HG03064 (cell line): ENCODE results near the gene BRD1.
"Not testable (repeated sequence)": the region's sequence is repeated elsewhere in the genome, so short reads cannot be mapped to it uniquely, and the experiment has no call there.

Experiments
- ATAC-seq: cut with Tn5 transposase; IDR thresholded peaks from one replicate; pipeline ENCODE4 v1.9.1; 2021; ENCODE audit warnings: low read depth; ENCODE audit not compliant: unreplicated experiment

BRD1 gene

DNA sequence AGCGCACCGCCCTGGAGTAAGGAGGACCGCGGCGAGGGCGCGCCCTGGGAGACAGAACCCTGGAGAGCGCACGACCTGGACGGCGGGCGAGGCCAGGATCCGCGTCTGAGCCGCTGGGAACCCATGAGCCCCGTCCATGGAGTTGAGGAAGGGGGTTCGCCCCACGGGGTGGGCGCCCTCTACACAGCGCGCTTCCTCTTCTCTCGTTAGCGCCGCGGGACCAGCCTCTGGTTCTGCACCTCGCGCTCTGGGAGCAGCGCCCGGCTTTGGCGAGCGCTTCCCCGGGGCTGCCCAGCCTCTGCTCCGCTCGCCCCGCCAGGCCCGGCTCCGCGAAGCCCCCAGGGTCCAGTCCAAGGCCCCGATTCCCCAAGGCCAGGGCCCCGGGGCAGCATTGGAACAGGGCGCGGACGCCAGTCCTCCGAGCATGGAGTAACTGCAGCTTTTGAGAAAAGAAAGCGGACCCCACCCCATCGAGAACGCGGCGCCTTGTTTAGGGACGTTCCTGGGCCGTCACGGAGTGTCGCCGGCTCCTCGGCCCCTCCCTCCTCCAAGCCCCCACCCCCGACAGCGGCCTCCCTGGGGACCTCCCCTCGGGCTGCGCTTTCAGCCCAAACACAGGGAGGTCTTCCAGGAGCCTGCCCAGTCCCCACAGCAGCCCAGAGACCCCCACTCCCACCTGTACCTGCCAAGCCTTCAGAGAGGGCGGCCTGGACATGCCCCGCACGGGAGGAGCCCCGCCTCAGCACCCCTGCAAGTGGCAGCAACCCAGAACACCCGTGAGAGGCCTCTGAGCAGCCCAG lies 56.2 kb downstream of the BRD1 start:
- ATAC-seq = no peak

DNA sequence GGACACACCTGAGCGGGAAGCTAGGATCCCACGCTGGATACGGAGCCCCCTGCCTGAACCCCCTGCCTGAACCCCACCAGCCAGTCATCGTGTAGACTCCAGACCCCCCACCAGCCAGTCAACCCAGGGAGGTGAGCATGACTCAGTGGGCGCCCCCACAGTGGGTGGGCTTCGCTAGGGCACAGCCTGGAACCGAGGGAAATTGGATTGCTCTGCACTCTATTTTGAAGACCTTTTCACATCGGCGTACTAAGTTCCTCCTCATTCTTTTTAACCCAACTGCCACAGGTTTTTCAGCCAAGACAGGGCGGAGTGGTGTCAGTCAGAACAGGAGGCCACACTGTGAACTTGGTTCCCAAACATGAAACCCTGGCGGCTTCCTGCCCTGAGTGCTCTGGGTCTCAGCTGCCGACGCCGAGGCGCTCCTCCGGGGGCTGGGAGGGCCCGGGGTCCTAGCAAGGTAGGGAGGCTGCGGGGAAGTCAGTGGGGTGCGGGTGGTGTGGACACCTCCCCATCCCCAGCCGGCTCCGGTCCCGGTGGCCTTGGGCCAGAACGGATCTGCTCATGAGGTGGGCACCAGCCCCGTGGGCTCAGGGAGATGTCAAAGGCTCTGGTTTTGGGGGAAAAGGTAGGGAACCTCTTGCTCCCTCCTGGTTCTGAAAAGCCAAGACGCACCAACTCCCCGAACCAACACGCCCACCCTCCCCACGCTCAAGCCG lies 57.0 kb downstream of the BRD1 start:
- ATAC-seq = no peak

GRCh38 chr22:49769691-49770546 lies 57.8 kb downstream of the BRD1 start:
- no peak for ATAC-seq

DNA sequence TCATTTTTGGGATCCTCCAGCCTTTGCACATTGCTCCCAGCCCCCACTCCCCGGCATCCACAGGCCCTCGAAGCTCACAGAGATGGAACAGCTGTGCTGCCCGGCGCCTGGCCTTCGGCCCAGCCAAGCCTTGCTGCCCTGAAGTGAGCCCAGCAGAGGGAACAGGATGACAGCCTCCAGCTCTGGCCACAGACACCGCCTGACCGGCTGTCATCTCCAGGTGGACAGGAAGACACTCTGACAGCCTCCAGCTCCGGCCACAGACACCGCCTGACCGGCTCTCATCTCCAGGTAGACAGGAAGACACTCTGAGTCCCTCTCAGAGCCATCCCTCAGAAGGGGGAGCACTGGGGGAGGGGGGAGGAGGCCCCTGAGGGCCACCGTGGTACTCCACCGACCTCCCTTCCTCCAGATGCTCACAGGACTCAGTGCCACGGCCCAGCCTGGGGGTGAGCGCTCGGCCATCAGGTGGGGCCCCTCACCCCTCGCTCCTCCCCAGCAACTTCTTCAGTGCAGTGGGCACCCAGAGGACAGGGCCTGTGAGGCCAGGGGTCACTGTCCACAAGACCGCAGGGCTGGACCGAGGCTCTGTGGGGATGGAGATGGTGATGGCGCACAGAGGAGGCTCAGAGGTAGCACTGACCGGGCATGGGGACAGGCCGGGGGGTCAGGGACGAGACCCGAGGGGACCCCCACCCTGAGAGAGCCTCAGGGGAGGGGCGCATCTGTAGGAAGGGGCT lies 58.6 kb downstream of the BRD1 start:
- ATAC-seq = no peak

DNA sequence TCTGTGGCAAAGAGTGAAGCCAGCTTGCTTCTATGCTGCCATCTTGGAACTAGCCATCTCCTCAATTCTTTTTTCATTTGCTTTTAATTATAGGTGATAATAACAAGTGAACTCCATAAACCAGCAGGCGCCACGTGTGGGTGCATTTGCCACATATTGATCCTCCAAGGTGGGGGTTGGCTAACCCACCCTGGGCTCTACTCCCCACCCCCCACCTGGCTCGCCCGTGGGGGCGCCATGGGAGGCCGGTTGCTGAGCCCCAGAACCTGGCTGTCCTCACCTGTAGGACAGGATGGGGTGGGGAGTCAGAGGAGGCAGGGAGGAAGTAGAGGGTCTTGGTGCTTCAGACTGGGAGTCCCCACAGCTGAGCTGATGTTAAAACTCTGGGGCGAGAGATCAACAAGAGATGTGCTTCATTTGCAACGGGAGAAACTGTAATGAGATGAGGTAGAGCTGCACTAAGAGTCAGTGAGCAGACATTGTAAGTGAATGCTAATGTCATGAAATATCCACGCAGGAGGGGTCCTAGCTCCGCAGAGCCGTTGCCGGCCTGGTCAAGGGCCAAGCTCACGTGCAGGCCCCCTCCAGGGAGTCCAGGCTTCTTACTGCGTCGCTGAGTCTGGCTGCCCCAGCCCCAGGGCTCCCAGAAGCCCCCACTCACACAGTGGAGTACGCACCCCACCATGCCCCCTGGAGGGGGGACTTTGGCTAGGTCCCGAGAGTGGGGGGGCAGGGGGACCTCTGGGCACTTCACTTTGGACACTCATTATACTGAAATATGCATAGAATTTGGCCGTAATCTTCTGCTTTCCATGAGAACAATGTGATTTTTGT lies 59.4 kb downstream of the BRD1 start:
- no peak for ATAC-seq

DNA sequence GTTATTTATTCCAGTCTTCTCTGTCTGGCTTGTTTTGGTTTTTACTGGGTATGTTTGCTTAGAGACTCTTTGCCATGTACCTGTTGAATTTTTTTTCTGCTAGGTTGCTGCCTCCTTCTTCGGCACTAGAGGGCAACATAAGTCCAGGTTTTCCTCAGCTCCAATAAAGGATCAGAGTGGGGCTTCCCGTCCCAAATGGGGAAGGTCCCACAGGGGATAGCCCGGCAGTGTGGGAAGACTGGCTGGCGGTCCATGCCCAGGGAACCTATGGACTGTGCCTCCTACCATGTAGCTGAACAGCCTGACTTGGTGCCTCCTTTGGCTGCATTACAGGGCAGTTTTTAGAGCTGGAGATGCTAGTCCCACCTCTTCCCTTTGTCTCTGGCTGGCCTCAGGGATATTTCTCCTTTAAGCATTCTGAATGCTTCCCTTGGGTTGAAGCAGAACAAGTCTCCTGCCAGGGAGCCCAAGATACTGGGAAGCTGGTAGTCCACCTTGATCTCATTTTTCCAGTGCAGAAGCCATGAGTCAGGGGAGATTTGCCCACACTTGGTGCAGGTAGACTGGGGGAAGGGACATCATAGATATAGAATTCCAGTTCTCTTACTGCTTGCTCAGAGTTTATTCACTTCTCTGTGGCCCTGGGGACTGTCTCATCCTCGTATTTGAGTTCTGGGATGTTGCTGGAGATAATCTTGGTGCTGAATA lies 60.2 kb downstream of the BRD1 start:
- no peak for ATAC-seq

GRCh38 chr22:49765951-49766350 lies 61.7 kb downstream of the BRD1 start:
- ATAC-seq = no peak

- no peak for ATAC-seq
Observed at GRCh38 chr22:49765091-49765771, 62.4 kb downstream of the BRD1 start.

DNA sequence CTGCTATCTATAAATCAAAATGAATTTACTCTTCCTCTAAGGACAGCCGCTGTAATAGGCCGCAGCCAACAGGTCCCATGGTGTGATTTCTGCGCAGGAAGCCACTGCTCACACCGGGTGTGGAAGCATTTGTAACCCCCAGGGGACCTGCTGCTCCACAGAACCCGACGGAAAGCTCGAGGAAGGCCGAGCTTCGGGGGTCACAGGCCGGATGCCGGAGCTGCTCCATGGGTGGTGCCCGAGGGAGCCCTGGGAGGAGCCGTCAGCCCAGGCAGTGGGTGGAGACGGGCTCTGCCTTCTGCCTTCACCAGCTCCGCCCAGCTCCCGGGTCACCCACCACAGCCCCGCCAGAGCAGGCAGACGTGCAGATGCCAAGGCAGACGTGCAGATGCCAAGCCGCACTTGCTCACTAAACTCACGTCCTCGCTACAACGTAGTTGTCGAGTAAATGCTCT lies 63.5 kb downstream of the BRD1 start:
- ATAC-seq = no peak

- no peak for ATAC-seq
Observed at GRCh38 chr22:49763696-49764095, 64.0 kb downstream of the BRD1 start.

GRCh38 chr22:49763138-49763537 lies 64.5 kb downstream of the BRD1 start:
- no peak for ATAC-seq

DNA sequence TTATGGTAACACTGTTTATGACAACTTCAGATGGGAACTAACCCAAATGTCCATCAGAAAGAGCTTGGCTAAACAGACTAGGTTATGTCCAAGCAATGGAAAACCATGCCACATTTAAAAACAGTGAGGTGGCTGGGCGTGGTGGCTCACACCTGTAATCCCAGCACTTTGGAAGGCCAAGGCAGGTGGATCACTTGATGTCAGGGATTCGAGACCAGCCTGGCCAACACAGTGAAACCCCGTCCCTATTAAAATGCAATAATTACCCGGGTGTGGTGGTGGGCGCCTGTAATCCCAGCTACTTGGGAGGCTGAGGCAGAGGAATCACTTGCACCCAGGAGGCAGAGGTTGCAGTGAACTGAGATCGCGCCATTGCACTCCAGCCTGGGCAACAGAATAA lies 65.1 kb downstream of the BRD1 start:
- ATAC-seq = not testable (repeated sequence)

DNA sequence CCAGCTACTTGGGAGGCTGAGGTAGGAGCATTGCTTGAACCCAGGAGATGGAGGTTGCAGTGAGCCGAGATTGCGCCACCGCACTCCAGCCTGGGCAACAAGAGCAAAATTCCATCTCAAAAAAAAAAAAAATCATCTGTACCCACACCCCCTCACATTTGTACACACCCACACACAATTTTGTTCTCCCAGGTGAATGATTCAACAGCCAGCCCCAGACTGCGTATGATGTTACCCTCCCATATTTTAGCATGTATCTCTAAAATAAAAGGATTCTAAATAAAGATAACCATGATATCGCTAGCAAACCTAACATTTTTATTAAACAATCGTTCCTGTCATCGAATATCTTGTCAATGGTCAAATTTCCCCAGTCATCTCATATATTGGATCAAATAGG lies 65.8 kb downstream of the BRD1 start:
- no peak for ATAC-seq

DNA sequence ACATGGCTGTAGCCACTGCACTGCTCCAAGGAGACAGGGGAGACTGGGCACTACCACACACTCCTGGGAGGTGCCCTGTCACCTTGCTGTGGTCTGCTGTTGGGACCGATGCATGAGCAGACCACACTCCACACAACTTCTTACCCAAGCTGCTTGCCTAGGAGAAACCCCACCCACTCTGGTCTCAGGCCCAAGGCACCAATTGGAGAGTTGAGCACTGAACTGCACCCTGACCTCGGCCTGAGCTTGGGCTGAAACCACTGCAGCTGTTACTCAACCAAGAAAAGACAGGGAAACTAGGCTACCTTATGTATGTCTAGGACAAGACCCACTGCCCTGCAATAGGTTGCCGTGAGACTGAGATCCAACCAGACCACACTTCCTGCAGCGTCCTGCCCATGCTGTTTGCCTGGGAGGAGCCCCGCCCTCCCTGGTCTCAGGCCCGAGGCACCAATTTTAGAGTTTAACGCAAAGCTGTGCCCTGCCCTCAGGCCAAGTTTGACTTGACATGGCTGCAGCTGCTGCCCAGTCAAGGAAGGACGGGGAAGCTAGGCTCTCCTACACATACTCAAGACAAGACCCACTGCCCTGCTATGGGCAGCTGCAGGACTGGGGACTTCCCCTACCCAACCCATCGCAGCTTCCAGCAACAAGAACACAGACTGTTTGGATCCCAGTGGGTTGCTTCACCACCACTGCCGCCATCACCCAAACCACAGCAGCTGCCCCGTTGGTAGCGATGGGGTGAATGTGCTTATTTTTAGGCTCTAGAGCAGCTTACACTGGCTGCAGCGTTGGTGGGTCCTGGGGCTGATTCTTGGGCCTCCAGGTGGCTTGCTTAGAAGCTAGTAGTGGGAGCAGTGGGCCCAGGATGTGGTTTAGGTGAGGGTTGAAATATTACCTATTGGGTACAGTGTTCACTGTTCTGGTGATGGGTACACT lies 66.8 kb downstream of the BRD1 start:
- ATAC-seq = no peak

GRCh38 chr22:49760280-49760629 lies 67.4 kb downstream of the BRD1 start:
- no peak for ATAC-seq

DNA sequence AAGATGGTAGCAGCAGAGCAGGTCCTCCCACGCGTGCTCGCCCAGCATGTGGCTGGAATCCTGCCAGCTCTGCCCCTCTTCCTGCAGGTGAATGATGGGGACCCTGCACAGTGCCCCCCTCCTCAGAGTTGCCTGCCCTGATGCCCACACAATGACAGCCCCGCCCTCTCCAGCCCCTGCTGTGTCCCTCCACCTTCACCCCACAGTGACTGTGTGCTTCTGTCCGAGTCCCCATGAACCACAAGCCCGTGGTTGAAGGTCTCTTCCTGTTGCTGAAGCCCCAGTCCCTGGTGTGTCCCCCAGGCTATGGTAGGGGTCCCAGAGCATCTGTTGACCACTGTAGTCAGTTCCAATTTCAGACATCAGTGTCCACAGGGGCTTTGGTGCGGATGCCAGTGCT lies 71.0 kb downstream of the BRD1 start:
- no peak for ATAC-seq

GRCh38 chr22:49756201-49756600 lies 71.5 kb downstream of the BRD1 start:
- no peak for ATAC-seq
